ENCODE results near the gene TMEM69. TPM values are rescaled to one million over a fixed set of nuclear protein-coding genes. Genes with fewer than 3 reads are reported as not detected.

TMEM69 gene, protein sequence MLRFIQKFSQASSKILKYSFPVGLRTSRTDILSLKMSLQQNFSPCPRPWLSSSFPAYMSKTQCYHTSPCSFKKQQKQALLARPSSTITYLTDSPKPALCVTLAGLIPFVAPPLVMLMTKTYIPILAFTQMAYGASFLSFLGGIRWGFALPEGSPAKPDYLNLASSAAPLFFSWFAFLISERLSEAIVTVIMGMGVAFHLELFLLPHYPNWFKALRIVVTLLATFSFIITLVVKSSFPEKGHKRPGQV
- polyA plus RNA-seq (2013, experiment 1 of 2) = 53.5 TPM
- 50.0 TPM for polyA plus RNA-seq (2013, experiment 2 of 2)

DNA sequence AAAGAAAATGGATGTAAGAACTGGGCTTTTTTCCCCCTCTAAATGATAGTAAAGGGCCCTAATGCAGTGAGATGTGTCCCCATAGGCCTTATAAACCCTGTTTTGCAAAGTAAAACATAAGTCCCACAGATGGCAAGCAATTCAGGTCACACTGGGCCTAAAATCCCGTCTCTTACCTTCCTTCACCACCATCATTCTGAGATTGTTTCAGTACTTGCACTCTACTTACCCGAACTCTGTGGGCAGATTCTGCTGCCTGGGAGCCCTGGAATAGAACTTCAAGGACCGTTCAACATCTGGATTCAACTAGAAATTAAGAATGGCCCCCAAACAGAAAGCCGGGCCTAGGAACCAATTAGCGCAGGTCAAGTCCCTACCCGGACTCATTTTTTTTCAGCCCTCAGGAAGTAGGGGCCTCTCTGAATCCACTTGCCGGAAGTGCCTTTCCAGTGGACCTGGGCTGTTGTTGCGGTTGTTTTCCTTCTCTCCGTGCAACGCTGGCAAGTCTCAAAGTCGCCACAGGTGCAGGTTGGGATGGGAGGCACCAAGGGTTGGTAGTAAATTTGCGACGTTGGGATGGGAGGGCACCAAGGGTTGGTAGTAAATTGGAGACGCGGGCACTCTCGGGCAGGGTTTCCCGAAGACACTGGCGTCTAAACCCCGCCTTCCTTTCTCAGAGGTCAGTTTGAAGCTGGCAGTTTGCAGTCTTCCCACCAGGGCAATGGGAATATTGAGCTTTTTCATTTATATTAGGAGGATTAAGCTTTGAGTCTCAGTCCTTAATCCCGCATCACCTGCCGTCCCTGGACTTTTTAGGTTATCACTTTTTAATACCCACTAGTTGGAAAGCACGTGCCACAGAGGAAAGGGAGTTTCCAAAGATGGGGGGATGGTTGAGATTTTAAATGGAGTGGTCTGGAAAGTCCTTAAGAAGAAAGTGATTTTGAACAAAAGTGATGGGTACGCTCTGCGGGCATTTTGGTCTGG is at the start of gene TMEM69:
Gene TMEM69 (plus strand): TSS at position 428 of the 987 bp plus-strand sequence. CDS start 2,888 bp downstream, outside the sequence.
- 4% methylated on average over 16 to 18 of the region's 24 CpGs for WGBS, 2 experiments (ENCODE audit: insufficient coverage in 2 of 2)
- H3K4me1 ChIP-seq (ENCODE audit: control insufficient read depth, insufficient read depth, low read length, poor library complexity, severe bottlenecking) = peaks cover 3% of the 10 kb centered on the region
- peak within 1 kb of the TSS; percentile 83 for H3K27ac ChIP-seq (ENCODE audit: low read depth, low read length, severe bottlenecking)
- no peaks in the 10 kb centered on the region for H3K9me3 ChIP-seq (ENCODE audit: control insufficient read depth, low read length)
- peaks cover 22% of the 10 kb centered on the region for H3K36me3 ChIP-seq (ENCODE audit: control insufficient read depth, insufficient read depth, low read length)
- H3K4me3 ChIP-seq (ENCODE audit: extremely low read depth, insufficient read depth, low read length, poor library complexity, severe bottlenecking) = peak within 1 kb of the TSS; percentile 98

DNA sequence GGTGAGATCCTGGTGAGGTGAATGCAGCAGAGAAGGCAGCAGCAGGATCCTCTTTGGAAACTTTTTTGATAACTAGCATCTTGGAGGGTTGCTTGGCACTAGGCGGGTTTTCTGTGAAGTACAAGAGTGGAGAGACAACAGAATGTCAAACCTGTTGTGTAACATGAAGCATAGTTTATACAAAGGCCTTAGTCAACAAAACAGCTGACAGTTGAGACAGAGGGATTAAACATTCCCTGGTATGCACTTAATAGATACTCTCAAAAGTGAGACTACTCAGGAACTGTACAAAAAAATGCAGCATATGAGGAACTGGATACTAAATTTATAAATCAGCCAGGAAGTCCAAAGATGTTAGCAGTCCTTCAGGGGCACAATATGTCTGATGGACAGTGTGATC is 47.7 kb upstream of the TMEM69 start:
- Histone ChIP-seq H3K27ac (ENCODE audit: low read depth, low read length, severe bottlenecking) (no peak overlapping the region), H3K9me3 (ENCODE audit: control insufficient read depth, low read length) (no peaks in the 10 kb centered on the region), H3K36me3 (ENCODE audit: control insufficient read depth, insufficient read depth, low read length) (peaks cover 92% of the 10 kb centered on the region), H3K4me3 (ENCODE audit: extremely low read depth, insufficient read depth, low read length, poor library complexity, severe bottlenecking) (no peak overlapping the region), H3K4me1 (ENCODE audit: control insufficient read depth, insufficient read depth, low read length, poor library complexity, severe bottlenecking) (no peaks in the 10 kb centered on the region)
- WGBS, 2 experiments (ENCODE audit: insufficient coverage in 2 of 2) = 100% methylated on average over 1 of the region's 1 CpG

DNA sequence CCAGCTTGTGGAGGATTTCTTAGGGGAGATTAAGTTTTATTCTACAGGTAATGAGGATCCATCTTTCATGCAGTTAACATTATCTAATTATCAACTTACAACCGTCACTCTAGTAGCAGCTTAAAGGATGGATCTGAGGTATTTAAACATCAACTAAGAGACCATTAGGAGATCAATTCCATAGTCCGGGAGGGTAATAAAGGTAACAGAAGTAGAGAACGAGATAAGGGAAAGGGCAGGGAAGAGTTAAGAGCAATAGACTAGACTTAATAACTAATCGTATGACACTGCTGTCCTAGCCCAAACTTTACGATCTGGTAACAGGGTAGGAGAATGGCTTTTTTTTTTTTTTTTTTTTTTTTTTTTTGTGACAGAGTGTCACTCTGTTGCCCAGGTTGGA is 44.7 kb upstream of the TMEM69 start:
- Histone ChIP-seq H3K27ac (ENCODE audit: low read depth, low read length, severe bottlenecking) (no peak overlapping the region), H3K4me3 (ENCODE audit: extremely low read depth, insufficient read depth, low read length, poor library complexity, severe bottlenecking) (no peak overlapping the region), H3K4me1 (ENCODE audit: control insufficient read depth, insufficient read depth, low read length, poor library complexity, severe bottlenecking) (peaks cover 7% of the 10 kb centered on the region), H3K9me3 (ENCODE audit: control insufficient read depth, low read length) (no peaks in the 10 kb centered on the region), H3K36me3 (ENCODE audit: control insufficient read depth, insufficient read depth, low read length) (peaks cover 79% of the 10 kb centered on the region)
- WGBS, 2 experiments (ENCODE audit: insufficient coverage in 2 of 2) = 92% methylated on average over 3 of the region's 5 CpGs; no CpG with 5 or more reads in 1 of the 2 experiments

DNA sequence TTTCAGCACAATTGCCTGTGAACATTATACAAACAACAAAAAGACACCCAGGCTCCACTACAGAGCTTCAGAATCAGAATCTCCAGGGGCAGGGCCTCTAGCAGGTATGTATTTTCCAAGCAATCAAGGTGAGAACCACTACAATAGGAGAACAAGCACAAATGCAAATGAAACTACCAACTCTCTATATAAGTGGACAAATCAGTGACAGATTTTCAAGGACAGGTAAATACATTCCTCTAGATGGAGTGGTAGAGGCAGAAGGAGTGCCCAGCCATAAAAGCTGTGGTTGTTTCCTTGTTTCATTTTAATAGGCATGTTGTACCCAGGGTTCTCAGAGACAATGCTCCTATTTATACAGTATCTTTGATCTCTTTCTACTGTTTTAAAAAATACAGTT is 44.0 kb upstream of the TMEM69 start:
- no peak overlapping the region for H3K27ac ChIP-seq (ENCODE audit: low read depth, low read length, severe bottlenecking)
- peaks cover 7% of the 10 kb centered on the region for H3K4me1 ChIP-seq (ENCODE audit: control insufficient read depth, insufficient read depth, low read length, poor library complexity, severe bottlenecking)
- no peaks in the 10 kb centered on the region for H3K9me3 ChIP-seq (ENCODE audit: control insufficient read depth, low read length)
- H3K4me3 ChIP-seq (ENCODE audit: extremely low read depth, insufficient read depth, low read length, poor library complexity, severe bottlenecking) = no peak overlapping the region
- H3K36me3 ChIP-seq (ENCODE audit: control insufficient read depth, insufficient read depth, low read length) = peaks cover 79% of the 10 kb centered on the region

DNA sequence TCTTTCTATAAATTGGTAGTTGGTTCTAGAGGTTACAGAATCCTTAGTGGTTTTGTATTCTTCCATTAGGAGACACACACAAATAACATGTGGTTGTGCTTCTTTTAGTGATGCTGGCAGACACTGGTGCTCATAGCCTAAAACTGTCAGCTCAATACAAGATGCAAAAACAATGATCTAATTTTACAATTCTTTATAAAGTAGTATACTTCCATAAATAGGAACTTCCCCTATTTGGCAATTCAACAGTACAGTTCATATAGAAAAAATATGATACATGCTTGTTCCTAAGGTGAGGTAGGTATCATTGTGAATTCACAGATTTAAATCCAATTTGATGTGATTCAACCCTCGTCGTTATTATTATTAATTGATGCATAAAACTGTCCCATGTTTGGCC is 43.3 kb upstream of the TMEM69 start:
- 100% methylated on average over 1 to 2 of the region's 2 CpGs for WGBS, 2 experiments (ENCODE audit: insufficient coverage in 2 of 2)
- Histone ChIP-seq H3K4me3 (ENCODE audit: extremely low read depth, insufficient read depth, low read length, poor library complexity, severe bottlenecking) (no peak overlapping the region), H3K9me3 (ENCODE audit: control insufficient read depth, low read length) (no peaks in the 10 kb centered on the region), H3K4me1 (ENCODE audit: control insufficient read depth, insufficient read depth, low read length, poor library complexity, severe bottlenecking) (peaks cover 7% of the 10 kb centered on the region), H3K27ac (ENCODE audit: low read depth, low read length, severe bottlenecking) (no peak overlapping the region), H3K36me3 (ENCODE audit: control insufficient read depth, insufficient read depth, low read length) (peaks cover 77% of the 10 kb centered on the region)

DNA sequence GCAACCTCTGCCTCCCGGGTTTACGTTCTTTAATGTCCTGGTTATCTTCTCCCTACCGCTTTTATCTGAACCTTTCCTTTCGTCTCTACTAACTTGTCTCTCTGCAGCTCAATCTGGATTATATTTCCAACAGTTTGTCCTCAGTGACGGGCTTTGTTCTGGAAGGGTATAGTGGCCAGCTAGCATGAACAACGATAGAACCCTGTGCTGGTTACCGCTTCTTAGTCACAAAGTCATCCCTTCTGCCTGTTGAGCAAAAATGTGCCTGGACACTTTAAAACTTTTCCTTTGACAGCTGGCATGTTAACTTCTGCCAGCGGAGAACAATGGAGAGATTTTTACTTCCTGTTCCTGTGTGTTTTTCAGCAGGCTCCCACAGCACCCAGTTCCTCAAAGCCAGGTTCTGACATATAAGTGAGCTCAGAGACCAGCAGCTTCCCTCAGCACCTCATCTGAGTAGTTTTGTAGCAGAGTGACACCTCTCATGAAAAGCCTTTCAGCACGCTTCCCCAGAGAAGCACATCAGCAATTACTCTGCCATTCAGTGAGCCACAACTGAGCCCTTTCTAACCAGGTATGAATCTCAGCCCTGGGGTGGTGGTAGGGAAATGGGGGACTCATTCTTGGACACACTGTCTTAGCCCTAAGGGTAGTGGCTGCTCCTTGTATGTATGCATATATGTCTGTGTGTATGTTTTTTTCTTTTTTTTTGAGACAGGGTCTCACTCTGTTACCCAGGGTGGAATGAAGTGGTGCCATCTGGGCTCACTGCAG is 40.5 kb upstream of the TMEM69 start:
- no peaks in the 10 kb centered on the region for H3K9me3 ChIP-seq (ENCODE audit: control insufficient read depth, low read length)
- 96 to 98% methylated on average over 8 to 9 of the region's 9 CpGs for WGBS, 2 experiments (ENCODE audit: insufficient coverage in 2 of 2)
- peaks cover 76% of the 10 kb centered on the region for H3K36me3 ChIP-seq (ENCODE audit: control insufficient read depth, insufficient read depth, low read length)
- H3K4me1 ChIP-seq (ENCODE audit: control insufficient read depth, insufficient read depth, low read length, poor library complexity, severe bottlenecking) = peaks cover 7% of the 10 kb centered on the region
- peak overlapping the region; percentile 50 for H3K27ac ChIP-seq (ENCODE audit: low read depth, low read length, severe bottlenecking)
- H3K4me3 ChIP-seq (ENCODE audit: extremely low read depth, insufficient read depth, low read length, poor library complexity, severe bottlenecking) = no peak overlapping the region

DNA sequence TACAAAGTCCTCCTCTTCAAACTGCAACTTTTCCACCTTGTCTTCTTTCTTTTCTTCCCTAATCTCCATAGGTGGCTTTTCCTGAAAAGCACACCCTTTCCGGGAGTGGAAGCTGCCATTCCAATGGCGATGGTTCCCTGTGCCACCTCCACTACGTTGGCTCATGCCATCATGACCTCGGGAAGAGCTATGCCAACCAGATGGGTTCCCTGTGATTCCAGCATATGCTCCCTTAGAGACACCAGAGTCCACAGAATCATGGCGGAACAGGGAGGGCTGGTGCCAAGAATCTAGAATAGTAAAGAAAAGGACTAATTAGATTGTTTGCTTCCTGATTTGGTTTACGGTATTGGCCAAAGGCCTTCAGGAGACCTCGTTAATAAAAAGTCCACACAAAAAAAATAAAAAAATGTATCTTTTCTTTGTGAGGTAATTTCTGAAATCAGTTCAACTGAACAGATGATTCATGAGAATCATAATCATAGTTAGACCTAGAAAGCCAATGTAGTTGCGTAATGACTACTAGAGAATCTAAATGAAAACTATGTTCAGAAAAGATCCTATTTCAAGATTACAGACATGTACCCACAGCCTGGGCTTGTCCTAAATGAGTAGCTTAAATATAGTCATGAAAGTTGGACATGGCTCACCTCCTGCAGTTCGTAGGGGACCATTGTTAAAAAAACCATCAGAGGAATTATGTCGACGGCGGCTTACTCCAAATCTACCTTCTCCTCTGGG is 33.3 kb upstream of the TMEM69 start:
- 100% methylated on average over 5 to 6 of the region's 12 CpGs for WGBS, 2 experiments (ENCODE audit: insufficient coverage in 2 of 2)
- Histone ChIP-seq H3K36me3 (ENCODE audit: control insufficient read depth, insufficient read depth, low read length) (peaks cover 97% of the 10 kb centered on the region), H3K27ac (ENCODE audit: low read depth, low read length, severe bottlenecking) (no peak overlapping the region), H3K9me3 (ENCODE audit: control insufficient read depth, low read length) (no peaks in the 10 kb centered on the region), H3K4me3 (ENCODE audit: extremely low read depth, insufficient read depth, low read length, poor library complexity, severe bottlenecking) (no peak overlapping the region), H3K4me1 (ENCODE audit: control insufficient read depth, insufficient read depth, low read length, poor library complexity, severe bottlenecking) (no peaks in the 10 kb centered on the region)

DNA sequence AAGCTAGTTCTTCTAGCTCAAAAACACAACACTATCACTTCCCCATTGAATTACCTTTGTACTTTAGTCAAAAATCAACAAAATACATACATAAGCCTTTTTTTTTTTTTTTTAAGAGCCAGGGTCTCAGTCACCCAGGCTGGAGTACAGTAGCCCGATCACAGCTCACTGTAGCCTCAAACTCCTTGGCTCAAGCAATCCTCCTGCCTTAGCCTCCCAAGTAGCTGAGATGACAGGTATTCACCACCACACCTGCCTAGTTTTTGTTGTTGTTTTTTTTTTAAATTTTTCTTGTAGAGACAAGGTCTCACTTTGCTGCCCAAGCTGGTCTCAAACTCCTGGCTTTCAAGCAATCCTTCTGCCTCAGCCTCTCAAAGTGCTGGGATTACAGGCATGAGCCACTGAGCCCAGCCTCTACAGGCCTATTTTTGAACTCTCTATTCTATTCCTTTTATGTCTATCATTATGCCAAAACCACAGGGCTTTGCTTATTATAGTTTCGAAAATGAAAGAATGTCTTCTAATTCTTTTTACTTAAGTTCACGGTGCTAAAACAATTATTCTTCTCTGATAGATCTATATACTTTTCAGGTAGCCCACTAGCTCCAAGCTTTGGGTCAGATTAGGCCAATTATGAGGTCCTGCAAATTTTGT is 31.3 kb upstream of the TMEM69 start:
- no peaks in the 10 kb centered on the region for H3K9me3 ChIP-seq (ENCODE audit: control insufficient read depth, low read length)
- H3K36me3 ChIP-seq (ENCODE audit: control insufficient read depth, insufficient read depth, low read length) = peaks cover 97% of the 10 kb centered on the region
- WGBS, 2 experiments (ENCODE audit: insufficient coverage in 2 of 2) = 100% methylated on average over 1 of the region's 3 CpGs; no CpG with 5 or more reads in 1 of the 2 experiments
- H3K4me1 ChIP-seq (ENCODE audit: control insufficient read depth, insufficient read depth, low read length, poor library complexity, severe bottlenecking) = no peaks in the 10 kb centered on the region
- no peak overlapping the region for H3K4me3 ChIP-seq (ENCODE audit: extremely low read depth, insufficient read depth, low read length, poor library complexity, severe bottlenecking)
- no peak overlapping the region for H3K27ac ChIP-seq (ENCODE audit: low read depth, low read length, severe bottlenecking)

DNA sequence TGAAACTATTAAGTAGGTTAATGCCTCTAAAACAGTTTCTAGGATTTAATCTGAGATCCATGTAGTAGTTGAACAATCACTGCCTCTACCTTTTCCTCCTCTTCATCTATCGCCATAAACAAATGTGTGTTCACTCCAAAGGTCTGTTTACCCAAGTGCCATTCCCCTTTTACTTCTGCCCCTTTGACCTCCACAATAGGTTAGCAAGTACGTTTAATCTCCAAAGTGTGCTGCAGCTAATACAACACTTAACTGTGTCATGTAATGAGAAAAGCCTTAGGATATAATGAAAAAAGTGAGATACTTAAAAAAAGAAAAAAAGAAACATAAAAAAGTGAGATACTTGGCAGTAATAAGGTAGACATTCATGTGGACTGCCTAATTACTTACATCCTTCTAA is 29.8 kb upstream of the TMEM69 start:
- Histone ChIP-seq H3K4me1 (ENCODE audit: control insufficient read depth, insufficient read depth, low read length, poor library complexity, severe bottlenecking) (no peaks in the 10 kb centered on the region), H3K9me3 (ENCODE audit: control insufficient read depth, low read length) (no peaks in the 10 kb centered on the region), H3K4me3 (ENCODE audit: extremely low read depth, insufficient read depth, low read length, poor library complexity, severe bottlenecking) (no peak overlapping the region), H3K27ac (ENCODE audit: low read depth, low read length, severe bottlenecking) (no peak overlapping the region), H3K36me3 (ENCODE audit: control insufficient read depth, insufficient read depth, low read length) (peaks cover 84% of the 10 kb centered on the region)
- 100% methylated on average over 1 of the region's 2 CpGs for WGBS, 2 experiments (ENCODE audit: insufficient coverage in 2 of 2)
